HL-60 (cell line): ENCODE results near the gene TRABD2B.

Source experiments
- DNase-seq, 2 experiments: peaks; one replicate each; pipeline ENCODE4 v3.0.0-alpha.2; 2010 to 2020; ENCODE audit warnings: low read depth in 1 of 2, low spot score in 1 of 2
- H3K27ac ChIP-seq: fragments of 250-450 bp; sonication (Bioruptor Pico); replicated peaks from 2 replicates; pipeline ENCODE4 v1.5.1; 2020; ENCODE audit warnings: mild to moderate bottlenecking, moderate library complexity
- H3K27me3 ChIP-seq: fragments of 250-450 bp; sonication (Bioruptor Pico); 2 replicates; pipeline ENCODE4 v1.5.1; 2021; ENCODE audit warnings: mild to moderate bottlenecking, moderate library complexity; ENCODE audit not compliant: insufficient read depth, poor library complexity, severe bottlenecking
- H3K4me3 ChIP-seq: replicated peaks from 2 replicates; pipeline ENCODE4 v1.5.1; 2011; ENCODE audit warnings: mild to moderate bottlenecking, control low read depth, low read length; ENCODE audit not compliant: insufficient read depth
- CTCF ChIP-seq: IDR thresholded peaks from one replicate; pipeline ENCODE4 v1.5.1; 2011; ENCODE audit warnings: low read length, control low read depth, inconsistent platforms; ENCODE audit not compliant: insufficient read depth
- GABPA ChIP-seq: IDR thresholded peaks from 2 replicates; pipeline ENCODE4 v1.6.1; 2012; ENCODE audit warnings: low read depth
- POLR2AphosphoS5 ChIP-seq: IDR thresholded peaks from 2 replicates; pipeline ENCODE4 v1.6.1; 2012; ENCODE audit warnings: low read depth
- REST ChIP-seq: IDR thresholded peaks from 2 replicates; pipeline ENCODE4 v1.6.1; 2012; ENCODE audit warnings: low read depth; ENCODE audit not compliant: insufficient replicate concordance
- SPI1 ChIP-seq: IDR thresholded peaks from 2 replicates; pipeline ENCODE4 v1.6.1; 2012; ENCODE audit warnings: low read depth, mild to moderate bottlenecking, borderline replicate concordance

TRABD2B gene

GRCh38 chr1:47888294-47888629 lies 108.9 kb downstream of the TRABD2B start:
- DNase-seq, result no peak

GRCh38 chr1:47887475-47888293 lies 109.5 kb downstream of the TRABD2B start:
- DNase-seq, result no peak

More at GRCh38 chr1:47888294-47888629, 108.9 kb downstream of the TRABD2B start:
- no peak overlapping the region for H3K27ac ChIP-seq
- no peaks in the 10 kb centered on the region for H3K27me3 ChIP-seq
- H3K4me3 ChIP-seq, result no peak overlapping the region
- TF ChIP-seq REST, result no peak

GRCh38 chr1:47887060-47887459 lies 110.1 kb downstream of the TRABD2B start:
- no peak for DNase-seq
- no peak overlapping the region for H3K4me3 ChIP-seq
- TF ChIP-seq SPI1 (no peak), GABPA (no peak), REST (no peak), CTCF (no peak), POLR2AphosphoS5 (no peak)
- no peaks in the 10 kb centered on the region for H3K27me3 ChIP-seq
- no peak overlapping the region for H3K27ac ChIP-seq

More at GRCh38 chr1:47887475-47888293, 109.5 kb downstream of the TRABD2B start:
- no peaks in the 10 kb centered on the region for H3K27me3 ChIP-seq
- no peak for TF ChIP-seq SPI1
- TF ChIP-seq CTCF, result no peak
- no peak for TF ChIP-seq GABPA
- no peak for TF ChIP-seq POLR2AphosphoS5
- no peak for TF ChIP-seq REST
- no peak overlapping the region for H3K27ac ChIP-seq
- no peak overlapping the region for H3K4me3 ChIP-seq

- Histone ChIP-seq H3K27ac (no peak overlapping the region), H3K4me3 (no peak overlapping the region), H3K27me3 (no peaks in the 10 kb centered on the region)
- no peak for DNase-seq
- TF ChIP-seq POLR2AphosphoS5, result no peak
- TF ChIP-seq CTCF, result no peak
- TF ChIP-seq GABPA, result no peak
- TF ChIP-seq SPI1, result no peak
- TF ChIP-seq REST, result no peak
Measured at GRCh38 chr1:47886141-47886540, 111.0 kb downstream of the TRABD2B start.
